Lung (tissue), 12 donors: ENCODE data around the gene JSRP1. TPM values are rescaled to one million over a fixed set of nuclear protein-coding genes. Genes with fewer than 3 reads are reported as not detected.

ENCODE experiments used
- ATAC-seq: fragments of 200-7000 bp; cut with Tn5 transposase; one replicate; pipeline ENCODE4 v1.9.1; 2020; ENCODE audit warnings: moderate number of reproducible peaks; ENCODE audit not compliant: insufficient read depth, low FRiP score
- DNase-seq, 3 donors: peaks; one replicate each; pipeline ENCODE4 v3.0.0-alpha.2; 2013 to 2017
- H3K27ac ChIP-seq, 2 donors: one replicate each; pipeline ENCODE4 v1.5.1; 2013; ENCODE audit warnings: mild to moderate bottlenecking in 2 of 2, moderate library complexity in 2 of 2, control low read depth in 1 of 2, inconsistent platforms in 1 of 2, low read depth in 1 of 2, low read length in 1 of 2
- H3K27me3 ChIP-seq, 3 donors: one replicate each; pipeline ENCODE4 v1.5.1; 2013; ENCODE audit warnings: low read length in 2 of 3; ENCODE audit not compliant: control insufficient read depth in 3 of 3, insufficient read depth in 3 of 3
- H3K36me3 ChIP-seq, 4 donors: one replicate each; pipeline ENCODE4 v1.5.1; 2013; ENCODE audit warnings: low read length in 4 of 4, mild to moderate bottlenecking in 1 of 4, moderate library complexity in 1 of 4; ENCODE audit not compliant: control insufficient read depth in 4 of 4, insufficient read depth in 4 of 4
- H3K4me1 ChIP-seq, 5 donors: one replicate each; pipeline ENCODE4 v1.5.1; 2013; ENCODE audit warnings: low read length in 5 of 5, mild to moderate bottlenecking in 2 of 5, moderate library complexity in 1 of 5; ENCODE audit not compliant: control insufficient read depth in 5 of 5, insufficient read depth in 5 of 5
- H3K4me3 ChIP-seq: one replicate; pipeline ENCODE4 v1.5.1; 2013; ENCODE audit warnings: mild to moderate bottlenecking, control low read depth, moderate library complexity
- H3K9ac ChIP-seq, 2 donors: one replicate each; pipeline ENCODE4 v1.5.1; 2013; ENCODE audit warnings: low read length in 2 of 2, control low read depth in 1 of 2; ENCODE audit not compliant: insufficient read depth in 1 of 2
- H3K9me3 ChIP-seq, 4 donors: one replicate each; pipeline ENCODE4 v1.5.1; 2013; ENCODE audit warnings: low read length in 3 of 4, mild to moderate bottlenecking in 1 of 4, moderate library complexity in 1 of 4; ENCODE audit not compliant: control insufficient read depth in 4 of 4, insufficient read depth in 3 of 4
- CTCF ChIP-seq: IDR thresholded peaks from 2 replicates; pipeline ENCODE4 v1.5.1; 2012; ENCODE audit warnings: mild to moderate bottlenecking; ENCODE audit errors: control extremely low read depth, extremely low read depth
- WGBS, 2 donors: extraction: QIAGEN DNeasy Blood & Tissue Kit; methylation state at CpG; one replicate each; pipeline ENCODE4 v1.1.7; 2013; 5-methylcytosine and 5-hydroxymethylcytosine counted together
- polyA plus RNA-seq, 2 donors: library from polyadenylated mRNA; stranded (reverse); fragments of 200-250 nt; gene quantifications; one replicate each; pipeline ENCODE4 v1.2.1, GENCODE V29; 2013
- total RNA-seq, 2 donors: library from RNA; depleted of rRNA in 1 of 2; stranded (reverse); fragments of >200 nt in 1 of 2; gene quantifications; one replicate each; pipeline ENCODE4 v1.2.1, GENCODE V29; 2014 to 2021
- donor health status: control.
- donor health status: control.
- donor health status: Bipolar disorder and iron deficiency.
- donor health status: healthy.
- donor health status: DM: yes; HTN: yes; CAD: no.

Gene JSRP1
- total and polyA plus RNA-seq, 4 donors = 0.61 to 2.3 (median 0.88) TPM

- Histone ChIP-seq H3K27me3 (no peaks in the 10 kb centered on the region), H3K27ac (no peak overlapping the region), H3K9me3 (no peaks in the 10 kb centered on the region), H3K4me3 (no peak overlapping the region), H3K36me3 (no peaks in the 10 kb centered on the region), H3K4me1 (peaks cover 0 to 2% (median 0%) of the 10 kb centered on the region in 5 donors), H3K9ac (no peak overlapping the region)
- DNase-seq = no peak
- no peak for ATAC-seq
- 70% methylated on average over 7 of the region's 7 CpGs for WGBS, 2 donors
- no peak for TF ChIP-seq CTCF
These were observed 5.4 kb upstream of the JSRP1 start for GRCh38 chr19:2261438-2262172.

- ATAC-seq = no peak
- DNase-seq = no peak
- TF ChIP-seq CTCF = no peak
- H3K36me3 ChIP-seq = no peaks in the 10 kb centered on the region
- H3K4me3 ChIP-seq = no peak overlapping the region
- no peak overlapping the region for H3K27ac ChIP-seq
- no peaks in the 10 kb centered on the region for H3K9me3 ChIP-seq
- H3K9ac ChIP-seq = no peak overlapping the region
- no peaks in the 10 kb centered on the region for H3K27me3 ChIP-seq
- WGBS, 2 donors = 74 to 77% methylated on average over 11 of the region's 11 CpGs
- peaks cover 0 to 2% (median 0%) of the 10 kb centered on the region in 5 donors for H3K4me1 ChIP-seq
These were observed 4.2 kb upstream of the JSRP1 start for GRCh38 chr19:2260341-2260805.

GRCh38 chr19:2259336-2259735, 3.1 kb upstream of the JSRP1 start:
- H3K4me3 ChIP-seq = no peak overlapping the region
- peaks cover 0 to 2% (median 0%) of the 10 kb centered on the region in 5 donors for H3K4me1 ChIP-seq
- H3K9ac ChIP-seq = no peak overlapping the region
- no peak overlapping the region for H3K27ac ChIP-seq
- ATAC-seq (no peak), DNase-seq (no peak)
- H3K27me3 ChIP-seq = no peaks in the 10 kb centered on the region
- no peak for TF ChIP-seq CTCF
- no peaks in the 10 kb centered on the region for H3K36me3 ChIP-seq
- no peaks in the 10 kb centered on the region for H3K9me3 ChIP-seq
- 86 to 88% methylated on average over 5 of the region's 5 CpGs for WGBS, 2 donors
